ENCODE measurements around the gene GRM1.

DNA sequence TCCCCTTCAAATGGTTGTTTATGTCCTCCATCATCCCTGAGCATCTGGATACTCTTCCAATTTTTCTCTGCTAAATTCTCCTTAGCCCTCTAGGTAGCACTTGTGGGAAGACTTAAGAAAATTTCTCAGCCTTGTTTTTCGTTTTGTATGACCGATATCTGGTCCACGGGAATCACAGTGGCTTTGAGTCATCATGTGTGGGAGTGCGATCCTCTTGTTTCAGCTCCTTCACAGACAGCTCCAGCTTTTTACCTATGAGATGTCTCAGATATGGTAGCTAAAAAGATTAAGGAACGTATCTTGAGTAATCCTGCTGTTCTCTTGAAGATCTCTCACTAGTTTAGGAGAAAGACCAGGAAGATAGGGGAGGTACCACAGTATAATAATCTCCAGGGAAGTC lies 196.1 kb downstream of the GRM1 start:
- no peak for TF ChIP-seq CTCF (IDR thresholded peaks at IDR 0.05)
- TF ChIP-seq EZH2 (IDR thresholded peaks at IDR 0.05) = no peak
- no peak for TF ChIP-seq EZH2phosphoT487 (IDR thresholded peaks at IDR 0.05)

Data from neural progenitor cell (in vitro differentiated cells).